Endothelial cell of umbilical vein (primary cell): Measurements from ENCODE around the gene BPI. TPM values are rescaled to one million over a fixed set of nuclear protein-coding genes. Genes with fewer than 3 reads are reported as not detected.
A peak's percentile ranks its signal among the peaks of the same experiment; 100 is the strongest.

Source experiments
- BruUV-seq: library from RNA; stranded (reverse); fragments of 400-500 nt; replicated peaks from 2 replicates; lab custom pipeline; 2021; lab: Mats Ljungman, UMichigan
- CTCF ChIA-PET: fragments of 300-600, 350-600 bp; sonication (Branson Sonifier 250); formaldehyde crosslinking; loops from one replicate; lab custom pipeline; 2021; ENCODE audit warnings: antibody characterized with exemption, inconsistent platforms; lab: Charles Lee
- POLR2A ChIA-PET: fragments of 300-600, 350-600 bp; sonication (Branson Sonifier 250); formaldehyde crosslinking; loops from one replicate; lab custom pipeline; 2021; ENCODE audit warnings: antibody characterized with exemption, inconsistent platforms; lab: Charles Lee
- DNase-seq: peaks from one replicate; pipeline ENCODE4 v3.0.0-alpha.2; 2011; ENCODE audit warnings: low read depth, low spot score
- FAIRE-seq: peaks from 2 replicates; lab custom pipeline; 2011; peaks lifted over from hg19 to GRCh38; lab: Jason Lieb, UNC
- H2AFZ ChIP-seq: 2 replicates; pipeline ENCODE4 v1.6.0; 2012; ENCODE audit warnings: low read depth, low read length, control low read depth, inconsistent platforms
- H3K27ac ChIP-seq: 2 replicates; pipeline ENCODE4 v1.5.1; 2011; ENCODE audit warnings: low read depth, mild to moderate bottlenecking, control low read depth, low read length, moderate library complexity; ENCODE audit not compliant: insufficient read depth
- H3K27me3 ChIP-seq, 2 experiments: 2 replicates each; pipeline versions ENCODE4 v1.6.0 to v1.6.1; 2011; ENCODE audit warnings: low read length in 2 of 2, mixed read lengths in 1 of 2; ENCODE audit not compliant: control insufficient read depth in 2 of 2, insufficient read depth in 2 of 2
- H3K36me3 ChIP-seq, 2 experiments: 2 replicates in 1 of 2; 3 replicates in 1 of 2; pipeline ENCODE4 v1.5.1; 2011; ENCODE audit warnings: low read length in 2 of 2, mild to moderate bottlenecking in 1 of 2, moderate library complexity in 1 of 2; ENCODE audit not compliant: control insufficient read depth in 2 of 2, insufficient read depth in 2 of 2; ENCODE audit errors: extremely low read depth in 1 of 2
- H3K4me1 ChIP-seq: 3 replicates; pipeline ENCODE4 v1.5.1; 2011; ENCODE audit warnings: mild to moderate bottlenecking, low read length; ENCODE audit not compliant: control insufficient read depth, insufficient read depth; ENCODE audit errors: extremely low read depth
- H3K4me2 ChIP-seq: 2 replicates; pipeline ENCODE4 v1.6.1; 2011; ENCODE audit warnings: low read length, control low read depth, mixed read lengths; ENCODE audit not compliant: insufficient read depth
- H3K4me3 ChIP-seq, 3 experiments: fragments of 200-600 bp in 1 of 3; sonication (generic), shearing (Covaris generic) in 1 of 3; replicated peaks in 1 of 3; 2 replicates each; pipeline ENCODE4 v1.5.1; 2011 to 2016; ENCODE audit warnings: control low read depth in 3 of 3, low read length in 3 of 3, mild to moderate bottlenecking in 2 of 3, inconsistent platforms in 1 of 3, low read depth in 1 of 3, moderate library complexity in 1 of 3; ENCODE audit not compliant: insufficient read depth in 1 of 3
- H3K79me2 ChIP-seq: 2 replicates; pipeline ENCODE4 v1.6.0; 2012; ENCODE audit warnings: low read length, inconsistent platforms; ENCODE audit not compliant: control insufficient read depth, insufficient read depth
- H3K9ac ChIP-seq: replicated peaks from 2 replicates; pipeline ENCODE3; 2011; ENCODE audit warnings: low read length, control low read depth; ENCODE audit not compliant: insufficient read depth; ENCODE audit errors: extremely low read depth
- H3K9me1 ChIP-seq: replicated peaks from 3 replicates; pipeline ENCODE4 v1.6.0; 2011; ENCODE audit warnings: mild to moderate bottlenecking, low read length; ENCODE audit not compliant: control insufficient read depth, insufficient read depth; ENCODE audit errors: extremely low read depth
- H3K9me3 ChIP-seq: replicated peaks from 2 replicates; pipeline ENCODE4 v1.5.1; 2012; ENCODE audit warnings: low read length, inconsistent platforms; ENCODE audit not compliant: control insufficient read depth, insufficient read depth
- H4K20me1 ChIP-seq: replicated peaks from 2 replicates; pipeline ENCODE3; 2011; ENCODE audit warnings: mild to moderate bottlenecking, low read length; ENCODE audit not compliant: control insufficient read depth, insufficient read depth; ENCODE audit errors: extremely low read depth
- EZH2 ChIP-seq: IDR thresholded peaks from 2 replicates; pipeline ENCODE4 v1.6.1; 2012; ENCODE audit warnings: borderline replicate concordance, low read depth, mild to moderate bottlenecking, moderate library complexity, low read length, inconsistent platforms; ENCODE audit not compliant: severe bottlenecking
- FOS ChIP-seq: IDR thresholded peaks from 2 replicates; pipeline ENCODE4 v1.6.1; 2011; ENCODE audit warnings: mild to moderate bottlenecking, low read length, moderate library complexity, borderline replicate concordance; ENCODE audit not compliant: insufficient read depth
- GATA2 ChIP-seq: IDR thresholded peaks from 2 replicates; pipeline ENCODE4 v1.7.0; 2011; ENCODE audit warnings: low read depth, mild to moderate bottlenecking, moderate library complexity, mixed read lengths, low read length; ENCODE audit not compliant: insufficient read length, insufficient read depth
- JUN ChIP-seq: IDR thresholded peaks from 2 replicates; pipeline ENCODE4 v1.6.1; 2011; ENCODE audit warnings: borderline replicate concordance, low read depth; ENCODE audit not compliant: insufficient read length, insufficient read depth
- MYC ChIP-seq: IDR thresholded peaks from one replicate; pipeline ENCODE4 v1.6.1; 2011; ENCODE audit warnings: mild to moderate bottlenecking, low read depth, low read length
- POLR2A ChIP-seq: IDR thresholded peaks from 2 replicates; pipeline ENCODE4 v1.6.1; 2012; ENCODE audit warnings: low read depth, mild to moderate bottlenecking, control low read depth, low read length
- POLR2AphosphoS5 ChIP-seq: IDR thresholded peaks from 2 replicates; pipeline ENCODE4 v1.6.1; 2012; ENCODE audit warnings: low read depth, mild to moderate bottlenecking, control low read depth, low read length, moderate library complexity; ENCODE audit not compliant: insufficient read depth
- dilution Hi-C: fragments of 300-500 bp; cut with MboI; formaldehyde crosslinking; loops from one replicate; pipeline ENCODE4 v1.15.0; 2019; ENCODE audit warnings: low sequenced_read_pairs; ENCODE audit not compliant: extremely low pct_ligation_motif_present
- intact Hi-C: fragments of 100-400 bp; cut with micrococcal nuclease; formaldehyde crosslinking; loops from one replicate; pipeline ENCODE4 v1.10.0; 2022
- polyA plus RNA-seq, 4 experiments: library from polyadenylated mRNA; depleted of rRNA in 3 of 4; stranded (reverse) in 3 of 4; unstranded in 1 of 4; fragments of >200 nt; gene quantifications; 2 replicates each; pipeline versions ENCODE4 v1.2.1 to v1.2.3, GENCODE V29; 2011 to 2012; ENCODE audit warnings: missing spikeins in 1 of 4
- total RNA-seq: library from RNA; stranded (reverse); gene quantifications from 2 replicates; pipeline ENCODE4 v1.2.3, GENCODE V29; 2021
- TF ChIP-seq, protein P1 (sequence below), 2 donors: IDR thresholded peaks; 1 replicate in 1 of 2; 2 replicates in 1 of 2; pipeline ENCODE4 v1.5.1; 2011; ENCODE audit warnings: low read length in 2 of 2, mild to moderate bottlenecking in 2 of 2, moderate library complexity in 2 of 2, control low read depth in 1 of 2, inconsistent platforms in 1 of 2, low read depth in 1 of 2; ENCODE audit not compliant: insufficient read depth in 1 of 2; ENCODE audit errors: extremely low read depth in 1 of 2
- TF ChIP-seq, protein P2 (sequence below): IDR thresholded peaks from 2 replicates; pipeline ENCODE4 v1.6.1; 2011; ENCODE audit not compliant: insufficient read depth, insufficient read length

BPI gene
- total and polyA plus RNA-seq, 2 donors (not counting 3 experiments of a cell fraction or from before 2014, with no cell fraction given) = not detected

- Histone ChIP-seq H3K9me1 (no peaks in the 10 kb centered on the region), H3K4me1 (no peaks in the 10 kb centered on the region), H3K9ac (no peak overlapping the region), H2AFZ (no peak overlapping the region), H3K79me2 (no peaks in the 10 kb centered on the region), H3K27me3 (no peaks in the 10 kb centered on the region), H3K27ac (no peak overlapping the region), H3K36me3 (no peaks in the 10 kb centered on the region), H3K9me3 (no peaks in the 10 kb centered on the region), H3K4me3 (no peak overlapping the region), H4K20me1 (no peaks in the 10 kb centered on the region), H3K4me2 (no peak overlapping the region)
- intact Hi-C loops = no loop called here
- TF ChIP-seq, protein P1, sequence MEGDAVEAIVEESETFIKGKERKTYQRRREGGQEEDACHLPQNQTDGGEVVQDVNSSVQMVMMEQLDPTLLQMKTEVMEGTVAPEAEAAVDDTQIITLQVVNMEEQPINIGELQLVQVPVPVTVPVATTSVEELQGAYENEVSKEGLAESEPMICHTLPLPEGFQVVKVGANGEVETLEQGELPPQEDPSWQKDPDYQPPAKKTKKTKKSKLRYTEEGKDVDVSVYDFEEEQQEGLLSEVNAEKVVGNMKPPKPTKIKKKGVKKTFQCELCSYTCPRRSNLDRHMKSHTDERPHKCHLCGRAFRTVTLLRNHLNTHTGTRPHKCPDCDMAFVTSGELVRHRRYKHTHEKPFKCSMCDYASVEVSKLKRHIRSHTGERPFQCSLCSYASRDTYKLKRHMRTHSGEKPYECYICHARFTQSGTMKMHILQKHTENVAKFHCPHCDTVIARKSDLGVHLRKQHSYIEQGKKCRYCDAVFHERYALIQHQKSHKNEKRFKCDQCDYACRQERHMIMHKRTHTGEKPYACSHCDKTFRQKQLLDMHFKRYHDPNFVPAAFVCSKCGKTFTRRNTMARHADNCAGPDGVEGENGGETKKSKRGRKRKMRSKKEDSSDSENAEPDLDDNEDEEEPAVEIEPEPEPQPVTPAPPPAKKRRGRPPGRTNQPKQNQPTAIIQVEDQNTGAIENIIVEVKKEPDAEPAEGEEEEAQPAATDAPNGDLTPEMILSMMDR (IDR thresholded peaks at IDR 0.05; ENCODE audit: extremely low read depth in 1 of 2, insufficient read depth in 1 of 2, low read depth in 1 of 2, low read length in 2 of 2) = no peak
- no peak for TF ChIP-seq EZH2
- TF ChIP-seq FOS = no peak
- TF ChIP-seq POLR2A = no peak
- TF ChIP-seq GATA2 = no peak
- TF ChIP-seq, protein P2, sequence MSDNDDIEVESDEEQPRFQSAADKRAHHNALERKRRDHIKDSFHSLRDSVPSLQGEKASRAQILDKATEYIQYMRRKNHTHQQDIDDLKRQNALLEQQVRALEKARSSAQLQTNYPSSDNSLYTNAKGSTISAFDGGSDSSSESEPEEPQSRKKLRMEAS = no peak
- TF ChIP-seq MYC = no peak
- no peak for TF ChIP-seq JUN
- no peak for TF ChIP-seq POLR2AphosphoS5
- CTCF ChIA-PET = interaction anchor here (0.9 to 1.4 kb wide), 4 partner anchors 10 to 789 kb away, joined by 3 to 4 read pairs (median 3); no protein-coding TSS in a partner anchor
- no peak for FAIRE-seq
- POLR2A ChIA-PET = no interaction called here
- DNase-seq = peak; percentile 14
- no TSS peak for BruUV-seq
- dilution Hi-C loops = no loop called here
These were observed 49.4 kb downstream of the BPI start for GRCh38 chr20:38353316-38353715.
